DOHH2 (cell line): Measurements from ENCODE around the gene SNRPA.

Source experiments
- CTCF ChIP-seq: fragments of 200-600 bp; sonication (generic); IDR thresholded peaks from one replicate; pipeline ENCODE4 v1.5.1; 2014; ENCODE audit warnings: antibody characterized with exemption, mild to moderate bottlenecking, low read depth, low read length; ENCODE audit not compliant: poor library complexity, severe bottlenecking
- EZH2phosphoT487 ChIP-seq: fragments of 200-600 bp; sonication (generic); IDR thresholded peaks from 2 replicates; pipeline ENCODE4 v1.6.1; 2017; ENCODE audit warnings: borderline replicate concordance, mild to moderate bottlenecking, antibody characterized with exemption, low read length, moderate library complexity, mixed read lengths

GRCh38 chr19:40791996-40792395 is 41.0 kb downstream of the SNRPA start:
- TF ChIP-seq CTCF = no peak
- no peak for TF ChIP-seq EZH2phosphoT487
